NCI-H748 (cell line): ENCODE data around the gene B3GNT7.
"Not testable (repeated sequence)": the region's sequence is repeated elsewhere in the genome, so short reads cannot be mapped to it uniquely, and the experiment has no call there.

Experiments used
- DNase-seq: peaks from one replicate; lab custom pipeline; 2025; ENCODE audit not compliant: unreplicated experiment; lab: John Stamatoyannopoulos, UW

The B3GNT7 gene

DNA sequence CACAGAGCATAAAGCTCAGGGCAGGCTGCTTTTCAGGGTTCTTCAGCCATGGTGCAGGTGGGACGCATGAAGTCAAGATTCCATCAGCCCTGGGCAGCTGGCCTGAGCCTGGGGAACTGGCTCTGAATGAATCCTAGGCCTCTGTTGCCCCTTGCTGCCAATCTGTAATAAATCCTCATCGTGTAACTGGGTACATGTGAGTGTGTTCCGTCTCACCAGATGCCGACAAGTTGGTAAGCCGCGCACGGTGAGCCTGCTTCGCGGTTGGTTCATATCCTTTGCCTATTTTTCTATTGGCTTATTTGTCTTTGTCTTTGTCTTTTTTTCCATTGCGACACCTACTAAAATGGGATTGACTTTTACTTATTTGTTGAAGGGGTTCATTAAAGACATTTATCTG lies 27.7 kb downstream of the B3GNT7 start:
- no peak for DNase-seq

GRCh38 chr2:231425291-231425810 lies 29.8 kb downstream of the B3GNT7 start:
- no peak for DNase-seq

- no peak for DNase-seq
These were observed 30.5 kb downstream of the B3GNT7 start for GRCh38 chr2:231425811-231426703.

DNA sequence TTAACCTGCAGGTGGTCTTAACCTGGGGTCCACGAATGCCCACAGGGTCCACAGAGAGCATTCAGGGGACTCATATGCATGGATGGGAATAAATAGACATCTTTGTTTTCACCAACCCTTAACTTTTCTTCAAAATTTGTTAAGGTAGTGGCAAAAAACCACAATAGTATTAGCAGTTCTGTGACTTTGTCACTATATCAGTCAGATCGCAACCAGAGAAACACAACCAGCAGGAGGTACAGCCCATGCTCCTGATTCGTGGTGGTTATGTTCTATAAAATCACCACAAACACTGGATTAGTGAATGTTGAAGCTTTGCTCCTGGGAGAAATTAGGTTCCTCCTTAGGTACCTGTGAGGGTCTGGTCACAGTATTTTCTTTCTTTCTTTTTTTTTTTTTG lies 31.6 kb downstream of the B3GNT7 start:
- DNase-seq, result no peak

- DNase-seq, result peak; percentile 23
These were observed 33.6 kb downstream of the B3GNT7 start for GRCh38 chr2:231429152-231429551.

GRCh38 chr2:231429901-231430300 lies 34.4 kb downstream of the B3GNT7 start:
- DNase-seq, result no peak

DNA sequence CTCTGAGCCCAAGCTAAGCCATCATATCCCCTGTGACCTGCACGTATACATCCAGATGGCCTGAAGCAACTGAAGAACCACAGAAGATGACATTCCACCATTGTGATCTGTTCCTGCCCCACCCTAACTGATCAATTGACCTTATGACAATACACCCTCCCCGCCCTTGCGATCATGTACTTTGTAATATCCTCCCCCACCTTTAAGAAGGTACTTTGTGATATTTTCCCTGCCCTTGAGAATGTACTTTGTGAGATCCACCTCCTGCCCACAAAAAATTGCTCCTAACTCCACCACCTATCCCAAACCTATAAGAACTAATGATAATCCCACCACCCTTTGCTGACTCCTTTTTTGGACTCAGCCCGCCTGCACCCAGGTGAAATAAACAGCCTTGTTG lies 34.9 kb downstream of the B3GNT7 start:
- not testable (repeated sequence) for DNase-seq

DNA sequence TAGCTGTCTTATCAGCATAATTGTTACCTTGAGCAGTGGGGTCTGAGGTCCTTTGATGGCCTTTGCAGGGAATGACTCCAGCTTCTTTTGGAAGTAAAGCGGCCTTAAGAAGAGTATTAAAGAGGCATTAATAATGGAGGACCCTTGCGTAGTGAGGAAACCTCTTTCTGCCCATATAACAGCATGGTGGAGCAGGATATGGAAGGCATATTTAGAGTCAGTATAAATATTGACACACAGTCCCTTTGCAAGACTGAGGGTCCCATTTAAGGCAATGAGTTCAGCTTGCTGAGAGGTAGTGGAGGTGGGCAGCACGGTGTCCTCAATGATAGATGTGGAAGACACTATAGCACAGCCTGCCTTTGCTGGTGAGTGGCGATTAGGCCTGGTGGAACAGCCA lies 36.1 kb downstream of the B3GNT7 start:
- no peak for DNase-seq

DNA sequence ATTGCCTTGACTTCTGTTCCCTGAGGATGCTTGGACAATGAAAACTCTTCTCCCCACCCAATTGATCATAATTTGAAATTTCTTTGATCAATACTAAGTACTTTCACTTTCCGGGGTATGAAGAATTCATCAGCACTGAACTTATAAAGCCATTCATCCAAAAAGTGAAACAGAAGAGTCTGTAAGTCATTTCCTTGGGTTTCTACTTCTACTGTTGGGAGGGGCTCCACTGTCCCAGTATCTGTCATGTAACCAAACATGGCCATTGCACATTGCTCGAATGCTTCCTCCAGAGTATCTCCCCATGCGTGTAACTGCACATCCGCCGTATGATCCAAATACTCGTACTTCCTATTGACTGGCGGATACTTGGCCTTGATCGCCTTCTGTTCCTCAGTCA lies 38.5 kb downstream of the B3GNT7 start:
- no peak for DNase-seq

- DNase-seq, result no peak
These were observed 41.4 kb downstream of the B3GNT7 start for GRCh38 chr2:231436957-231437356.

DNA sequence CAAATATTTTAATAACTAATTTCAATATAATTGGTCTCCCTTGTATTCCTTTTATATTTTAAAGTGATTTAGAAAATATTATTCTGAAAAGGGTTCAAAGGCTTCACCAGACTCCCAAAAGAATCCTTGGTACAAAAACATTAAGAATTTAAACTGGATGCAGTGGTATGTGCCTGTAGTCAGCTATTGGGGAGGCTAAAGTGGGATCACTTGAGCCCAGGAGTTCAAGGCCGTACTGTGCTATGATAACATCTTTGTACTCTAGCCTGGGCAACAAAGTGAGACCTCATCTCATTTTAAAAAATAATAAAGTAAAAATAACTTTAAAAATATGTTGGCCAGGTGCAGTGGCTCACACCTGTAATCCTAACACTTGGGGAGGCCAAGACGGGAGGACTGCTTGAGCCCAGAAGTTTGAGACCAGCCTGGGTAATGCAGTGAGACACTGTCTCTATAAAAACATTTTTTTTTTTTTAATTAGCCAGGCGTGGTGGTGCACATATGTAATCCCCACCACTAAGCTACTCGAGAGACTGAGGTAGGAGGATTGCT lies 54.1 kb downstream of the B3GNT7 start:
- DNase-seq, result no peak

- no peak for DNase-seq
These were observed 55.1 kb downstream of the B3GNT7 start for GRCh38 chr2:231450548-231450989.
